D721Med (cell line): ENCODE measurements around the gene CSNK1D.

Source experiments
- DNase-seq: peaks from one replicate; pipeline ENCODE4 v3.0.0; 2011; ENCODE audit warnings: low spot score; ENCODE audit not compliant: insufficient read length
- FAIRE-seq: peaks from 2 replicates; lab custom pipeline; 2011; peaks lifted over from hg19 to GRCh38; lab: Jason Lieb, UNC
- TF ChIP-seq, protein P1 (sequence below): IDR thresholded peaks from 2 replicates; pipeline ENCODE4 v1.5.1; 2012; ENCODE audit warnings: mild to moderate bottlenecking, control low read depth; ENCODE audit not compliant: insufficient read depth; ENCODE audit errors: missing control alignments

The CSNK1D gene

GRCh38 chr17:82273327-82274133 is at the start of gene CSNK1D:
CSNK1D (minus strand) TSS chr17:82273700; CDS start chr17:82273381, 319 bp downstream.
- peak; percentile 97 for DNase-seq

GRCh38 chr17:82322526-82323453 is 49.3 kb upstream of the CSNK1D start:
- DNase-seq, result no peak
- TF ChIP-seq, protein P1, sequence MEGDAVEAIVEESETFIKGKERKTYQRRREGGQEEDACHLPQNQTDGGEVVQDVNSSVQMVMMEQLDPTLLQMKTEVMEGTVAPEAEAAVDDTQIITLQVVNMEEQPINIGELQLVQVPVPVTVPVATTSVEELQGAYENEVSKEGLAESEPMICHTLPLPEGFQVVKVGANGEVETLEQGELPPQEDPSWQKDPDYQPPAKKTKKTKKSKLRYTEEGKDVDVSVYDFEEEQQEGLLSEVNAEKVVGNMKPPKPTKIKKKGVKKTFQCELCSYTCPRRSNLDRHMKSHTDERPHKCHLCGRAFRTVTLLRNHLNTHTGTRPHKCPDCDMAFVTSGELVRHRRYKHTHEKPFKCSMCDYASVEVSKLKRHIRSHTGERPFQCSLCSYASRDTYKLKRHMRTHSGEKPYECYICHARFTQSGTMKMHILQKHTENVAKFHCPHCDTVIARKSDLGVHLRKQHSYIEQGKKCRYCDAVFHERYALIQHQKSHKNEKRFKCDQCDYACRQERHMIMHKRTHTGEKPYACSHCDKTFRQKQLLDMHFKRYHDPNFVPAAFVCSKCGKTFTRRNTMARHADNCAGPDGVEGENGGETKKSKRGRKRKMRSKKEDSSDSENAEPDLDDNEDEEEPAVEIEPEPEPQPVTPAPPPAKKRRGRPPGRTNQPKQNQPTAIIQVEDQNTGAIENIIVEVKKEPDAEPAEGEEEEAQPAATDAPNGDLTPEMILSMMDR, result no peak
- FAIRE-seq, result no peak

More at GRCh38 chr17:82273327-82274133, at the start of gene CSNK1D:
- TF ChIP-seq, protein P1, result no peak
- no peak for FAIRE-seq

- DNase-seq, result no peak
- TF ChIP-seq, protein P1, result no peak
- no peak for FAIRE-seq
These were observed 48.5 kb upstream of the CSNK1D start for GRCh38 chr17:82321947-82322466.

DNA sequence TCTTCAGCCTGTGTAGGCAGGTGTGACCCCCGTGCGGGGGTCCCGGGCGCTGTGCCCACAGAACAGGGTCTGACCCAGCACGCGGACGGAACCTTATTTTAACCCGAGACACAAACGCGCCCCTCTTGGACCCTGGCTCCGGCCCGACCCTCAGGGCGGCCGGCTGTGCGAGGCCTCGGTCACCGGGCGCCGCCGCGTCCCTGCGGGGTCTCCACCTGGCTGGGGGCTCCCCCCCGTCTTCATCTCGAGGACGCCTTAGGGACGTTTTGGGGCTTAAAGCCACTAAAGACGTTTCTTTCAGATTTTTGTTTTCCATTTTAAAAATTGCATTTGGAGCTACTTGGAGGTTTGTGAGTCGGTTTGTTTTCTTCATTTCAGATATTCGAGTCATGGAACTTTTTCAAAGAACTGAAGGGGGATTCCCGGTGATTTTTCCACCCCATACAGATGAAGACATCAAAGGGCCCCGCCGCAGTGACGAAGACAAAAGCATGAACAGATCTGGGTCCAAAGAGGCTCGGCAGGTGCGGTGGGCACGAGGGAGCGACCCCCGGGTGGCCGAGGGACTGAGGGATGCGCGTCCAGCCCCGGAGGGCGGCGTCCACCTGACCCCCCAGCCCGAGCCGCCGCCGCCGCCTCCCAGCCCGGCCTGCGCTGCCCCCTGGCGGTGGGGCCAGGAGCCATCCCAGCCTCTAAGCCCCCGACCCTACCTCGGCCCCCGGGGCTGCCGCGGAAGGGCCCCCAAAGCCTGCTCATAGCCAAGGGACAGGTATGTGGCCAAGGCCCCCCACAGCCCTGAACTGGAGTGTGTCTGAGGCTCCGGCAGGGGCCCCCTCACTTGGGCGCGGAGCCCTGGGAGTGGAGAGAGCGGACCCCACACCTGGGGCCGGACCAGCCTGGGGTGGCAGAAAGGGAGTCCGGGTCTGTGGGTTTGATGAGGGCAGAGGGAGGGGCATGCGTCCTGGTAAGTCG is 47.7 kb upstream of the CSNK1D start:
- DNase-seq (peak; percentile 75), FAIRE-seq (no peak)
- TF ChIP-seq, protein P1, result peak; percentile 79

DNA sequence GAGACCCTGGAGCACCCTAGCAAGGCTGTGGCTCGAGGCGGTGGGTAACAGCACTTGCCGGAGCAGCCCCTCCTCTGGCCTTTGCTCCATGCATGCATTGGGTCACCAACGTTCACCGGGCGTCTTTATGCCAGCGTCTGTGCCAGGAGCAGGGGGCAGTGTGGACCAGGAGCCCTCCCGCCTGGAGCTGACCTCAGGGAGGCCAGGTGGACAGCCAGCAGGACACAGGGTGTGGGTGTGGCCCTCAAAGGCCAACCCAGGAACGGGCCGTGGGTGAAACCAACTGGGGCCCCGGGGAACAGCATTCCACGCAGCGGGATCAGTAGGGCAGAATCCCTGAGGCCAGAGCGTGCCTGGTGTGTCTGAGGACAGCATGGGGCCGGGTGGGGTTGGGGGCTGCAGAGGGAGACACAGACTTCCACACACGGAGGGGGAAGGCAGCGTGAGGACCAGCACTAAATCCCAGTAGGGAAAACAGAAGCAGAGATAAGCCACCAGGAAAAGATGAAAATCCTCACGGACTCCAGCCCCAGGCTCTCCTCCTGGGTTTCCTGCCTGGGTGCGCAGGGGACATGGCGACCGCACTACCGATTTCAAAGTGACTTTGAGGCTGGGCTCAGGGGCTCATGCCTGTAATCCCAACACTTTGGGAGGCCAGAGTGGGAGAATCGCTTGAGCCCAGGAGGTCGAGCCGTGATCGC is 46.8 kb upstream of the CSNK1D start:
- TF ChIP-seq, protein P1, result no peak
- FAIRE-seq, result no peak
- no peak for DNase-seq
